ENCODE results near the gene DRAM1. TPM values are rescaled to one million over a fixed set of nuclear protein-coding genes. Genes with fewer than 3 reads are reported as not detected.
A peak's percentile ranks its signal among the peaks of the same experiment; 100 is the strongest.

DRAM1 gene
- total and polyA plus RNA-seq, 9 of the 15 experiments (the other 6 are each of a cell fraction or from before 2014, with no cell fraction given) = 1.4 to 4.3 (median 2.7) TPM

DNA sequence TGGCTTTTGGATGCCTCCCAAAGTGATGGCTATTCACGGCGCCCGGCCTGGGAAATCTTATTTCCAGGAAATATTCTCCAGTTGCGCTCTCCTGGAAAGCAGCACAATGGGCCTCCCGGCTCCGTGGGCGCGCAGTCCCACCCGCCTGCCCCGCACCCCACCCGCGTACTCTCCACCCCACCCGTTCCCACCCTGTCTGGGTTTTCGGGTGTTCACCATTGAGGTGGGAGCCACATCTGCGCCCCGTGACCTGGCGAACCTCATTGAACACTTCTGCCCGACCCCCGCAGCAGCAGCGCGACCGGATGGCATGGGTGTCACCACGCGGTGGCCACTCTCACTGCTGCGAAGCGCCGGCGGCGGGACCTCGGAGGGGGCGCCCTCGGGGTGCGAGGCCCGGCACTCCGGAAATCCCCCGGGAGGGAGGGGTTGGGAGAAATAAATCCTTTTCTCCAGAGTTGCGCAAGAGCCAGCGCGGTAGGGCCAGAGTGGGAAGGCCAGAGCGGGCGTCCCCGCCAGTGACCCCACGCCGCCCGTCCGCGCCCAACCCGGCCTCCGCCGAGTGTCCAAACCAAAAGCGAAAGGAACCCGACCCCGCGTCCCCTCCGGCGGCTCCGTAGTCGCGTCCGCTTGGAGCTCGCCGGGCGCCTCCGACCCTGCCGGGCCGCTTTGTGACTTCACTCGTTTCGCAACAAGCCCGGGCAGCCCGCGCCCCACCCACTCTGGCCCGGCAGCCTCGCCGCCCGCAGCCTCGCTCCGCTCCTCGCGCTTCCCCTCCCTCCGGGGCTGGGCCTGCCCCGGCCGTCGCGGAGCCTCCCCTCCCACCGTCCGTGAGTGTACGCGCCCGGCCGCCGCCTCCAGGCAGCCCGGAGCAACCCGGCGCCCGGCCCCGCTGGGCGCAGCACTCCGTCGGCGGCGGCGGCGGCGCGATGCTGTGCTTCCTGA, at the start of gene DRAM1 (continued):
- TF ChIP-seq GATAD2A (IDR thresholded peaks at IDR 0.05) (no peak), CSDE1 (IDR thresholded peaks at IDR 0.05) (no peak), ZNF764 (CRISPR knock-in tag; IDR thresholded peaks at IDR 0.05; ENCODE audit: low read depth) (no peak), HNRNPLL (IDR thresholded peaks at IDR 0.05; ENCODE audit: low read depth, low read length, poor library complexity, severe bottlenecking) (peak; percentile 61), ZNF121 (CRISPR knock-in tag; conservative IDR thresholded peaks at IDR 0.05) (no peak), ZNF77 (CRISPR knock-in tag; IDR thresholded peaks at IDR 0.05) (no peak), BMI1 (IDR thresholded peaks at IDR 0.05; ENCODE audit: low read length) (no peak), PYGO2 (tag; IDR thresholded peaks at IDR 0.05) (no peak), MXI1 (IDR thresholded peaks at IDR 0.05; ENCODE audit: low read depth, low read length) (no peak), CAMTA2 (CRISPR knock-in tag; conservative IDR thresholded peaks at IDR 0.05) (no peak), ZNF583 (CRISPR knock-in tag; IDR thresholded peaks at IDR 0.05) (no peak; the same call in 1 of the 2 replicates), TBL1XR1 (IDR thresholded peaks at IDR 0.05; ENCODE audit: low read length in 2 of 2) (no peak), ZFX (CRISPR knock-in tag; IDR thresholded peaks at IDR 0.05) (peak; percentile 96), ZNF609 (CRISPR knock-in tag; IDR thresholded peaks at IDR 0.05; ENCODE audit: borderline replicate concordance) (no peak), TGIF2 (CRISPR knock-in tag; IDR thresholded peaks at IDR 0.05) (no peak), PURB (CRISPR knock-in tag; IDR thresholded peaks at IDR 0.05; ENCODE audit: low read depth) (no peak), KLF13 (tag; IDR thresholded peaks at IDR 0.05; ENCODE audit: borderline replicate concordance, low read depth) (no peak), ERF (CRISPR knock-in tag; IDR thresholded peaks at IDR 0.05) (no peak), CBX8 (IDR thresholded peaks at IDR 0.05; ENCODE audit: borderline replicate concordance, extremely low read depth, low read depth, low read length, poor library complexity, severe bottlenecking) (no peak)
- TF ChIP-seq, protein P1, sequence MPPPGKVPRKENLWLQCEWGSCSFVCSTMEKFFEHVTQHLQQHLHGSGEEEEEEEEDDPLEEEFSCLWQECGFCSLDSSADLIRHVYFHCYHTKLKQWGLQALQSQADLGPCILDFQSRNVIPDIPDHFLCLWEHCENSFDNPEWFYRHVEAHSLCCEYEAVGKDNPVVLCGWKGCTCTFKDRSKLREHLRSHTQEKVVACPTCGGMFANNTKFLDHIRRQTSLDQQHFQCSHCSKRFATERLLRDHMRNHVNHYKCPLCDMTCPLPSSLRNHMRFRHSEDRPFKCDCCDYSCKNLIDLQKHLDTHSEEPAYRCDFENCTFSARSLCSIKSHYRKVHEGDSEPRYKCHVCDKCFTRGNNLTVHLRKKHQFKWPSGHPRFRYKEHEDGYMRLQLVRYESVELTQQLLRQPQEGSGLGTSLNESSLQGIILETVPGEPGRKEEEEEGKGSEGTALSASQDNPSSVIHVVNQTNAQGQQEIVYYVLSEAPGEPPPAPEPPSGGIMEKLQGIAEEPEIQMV (tag; conservative IDR thresholded peaks at IDR 0.05; ENCODE audit: low read depth) = 0 out of 2 replicates have a peak, but pooled peaks have one; percentile 57
- TF ChIP-seq, protein P2, sequence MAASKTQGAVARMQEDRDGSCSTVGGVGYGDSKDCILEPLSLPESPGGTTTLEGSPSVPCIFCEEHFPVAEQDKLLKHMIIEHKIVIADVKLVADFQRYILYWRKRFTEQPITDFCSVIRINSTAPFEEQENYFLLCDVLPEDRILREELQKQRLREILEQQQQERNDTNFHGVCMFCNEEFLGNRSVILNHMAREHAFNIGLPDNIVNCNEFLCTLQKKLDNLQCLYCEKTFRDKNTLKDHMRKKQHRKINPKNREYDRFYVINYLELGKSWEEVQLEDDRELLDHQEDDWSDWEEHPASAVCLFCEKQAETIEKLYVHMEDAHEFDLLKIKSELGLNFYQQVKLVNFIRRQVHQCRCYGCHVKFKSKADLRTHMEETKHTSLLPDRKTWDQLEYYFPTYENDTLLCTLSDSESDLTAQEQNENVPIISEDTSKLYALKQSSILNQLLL (CRISPR knock-in tag; IDR thresholded peaks at IDR 0.05; ENCODE audit: borderline replicate concordance) = no peak

Data from K562 (cell line).